Dendritic cell treated with granulocyte-macrophage colony-stimulating factor and Interleukin-4, amounts not matched to agents 40 ng/mL and 50 ng/mL, for 4 days (primary cell): ENCODE results near the gene LRRC8D.

Experiments used
- H3K27ac Mint-ChIP-seq: one replicate; pipeline ENCODE4 v1.8.0; 2022; ENCODE audit warnings: mild to moderate bottlenecking, mixed read lengths
- H3K27me3 Mint-ChIP-seq: one replicate; pipeline ENCODE4 v1.8.0; 2022; ENCODE audit warnings: mild to moderate bottlenecking, mixed read lengths
- H3K36me3 Mint-ChIP-seq: one replicate; pipeline ENCODE4 v1.8.0; 2022; ENCODE audit warnings: low read depth, mixed read lengths
- H3K4me1 Mint-ChIP-seq: one replicate; pipeline ENCODE4 v1.8.0; 2022; ENCODE audit warnings: low read depth, mixed read lengths
- H3K4me3 Mint-ChIP-seq: one replicate; pipeline ENCODE4 v1.8.0; 2022; ENCODE audit warnings: mild to moderate bottlenecking, moderate library complexity, mixed read lengths
- H3K9me3 Mint-ChIP-seq: one replicate; pipeline ENCODE4 v1.8.0; 2022; ENCODE audit warnings: mixed read lengths
- intact Hi-C: fragments of 100-400 bp; cut with micrococcal nuclease; formaldehyde crosslinking; loops from one replicate; pipeline ENCODE4 v1.15.0; 2022

The LRRC8D gene

GRCh38 chr1:89878256-89878655 is 57.4 kb downstream of the LRRC8D start:
- no peak overlapping the region for H3K4me3 Mint-ChIP-seq
- intact Hi-C loops = no loop called here
- peaks cover 14% of the 10 kb centered on the region for H3K4me1 Mint-ChIP-seq
- H3K36me3 Mint-ChIP-seq = peaks cover 39% of the 10 kb centered on the region
- H3K9me3 Mint-ChIP-seq = peaks cover 16% of the 10 kb centered on the region
- no peaks in the 10 kb centered on the region for H3K27me3 Mint-ChIP-seq
- no peak overlapping the region for H3K27ac Mint-ChIP-seq

- H3K27me3 Mint-ChIP-seq = no peaks in the 10 kb centered on the region
- H3K27ac Mint-ChIP-seq = no peak overlapping the region
- H3K4me3 Mint-ChIP-seq = no peak overlapping the region
- peaks cover 22% of the 10 kb centered on the region for H3K4me1 Mint-ChIP-seq
- peaks cover 41% of the 10 kb centered on the region for H3K36me3 Mint-ChIP-seq
- peaks cover 16% of the 10 kb centered on the region for H3K9me3 Mint-ChIP-seq
- intact Hi-C loops = no loop called here
Measured at GRCh38 chr1:89880679-89881078, 59.8 kb downstream of the LRRC8D start.

- H3K27ac Mint-ChIP-seq = no peak overlapping the region
- intact Hi-C loops = no loop called here
- H3K9me3 Mint-ChIP-seq = peaks cover 16% of the 10 kb centered on the region
- no peaks in the 10 kb centered on the region for H3K27me3 Mint-ChIP-seq
- H3K36me3 Mint-ChIP-seq = peaks cover 34% of the 10 kb centered on the region
- peaks cover 27% of the 10 kb centered on the region for H3K4me1 Mint-ChIP-seq
- H3K4me3 Mint-ChIP-seq = no peak overlapping the region
Measured at GRCh38 chr1:89881415-89882058, 60.7 kb downstream of the LRRC8D start.

GRCh38 chr1:89882348-89883029 is 61.7 kb downstream of the LRRC8D start:
- Mint-ChIP-seq H3K27ac (no peak overlapping the region), H3K9me3 (peaks cover 16% of the 10 kb centered on the region), H3K4me3 (no peak overlapping the region), H3K36me3 (peaks cover 33% of the 10 kb centered on the region), H3K4me1 (peaks cover 27% of the 10 kb centered on the region), H3K27me3 (no peaks in the 10 kb centered on the region)
- intact Hi-C loops = no loop called here

GRCh38 chr1:89883030-89883379 is 62.2 kb downstream of the LRRC8D start:
- Mint-ChIP-seq H3K9me3 (peaks cover 16% of the 10 kb centered on the region), H3K27ac (no peak overlapping the region), H3K27me3 (no peaks in the 10 kb centered on the region), H3K36me3 (peaks cover 33% of the 10 kb centered on the region), H3K4me3 (no peak overlapping the region), H3K4me1 (peaks cover 26% of the 10 kb centered on the region)
- intact Hi-C loops = no loop called here

- H3K27me3 Mint-ChIP-seq = no peaks in the 10 kb centered on the region
- H3K36me3 Mint-ChIP-seq = peaks cover 28% of the 10 kb centered on the region
- peaks cover 16% of the 10 kb centered on the region for H3K9me3 Mint-ChIP-seq
- no peak overlapping the region for H3K27ac Mint-ChIP-seq
- peaks cover 32% of the 10 kb centered on the region for H3K4me1 Mint-ChIP-seq
- intact Hi-C loops = no loop called here
- H3K4me3 Mint-ChIP-seq = no peak overlapping the region
Measured at GRCh38 chr1:89884718-89885596, 64.1 kb downstream of the LRRC8D start.

- Mint-ChIP-seq H3K4me1 (peaks cover 51% of the 10 kb centered on the region), H3K36me3 (peaks cover 29% of the 10 kb centered on the region)
- intact Hi-C loops = no loop called here
Measured at GRCh38 chr1:89887270-89887669, 66.4 kb downstream of the LRRC8D start.

GRCh38 chr1:89887713-89888112 is 66.9 kb downstream of the LRRC8D start:
- peaks cover 48% of the 10 kb centered on the region for H3K4me1 Mint-ChIP-seq
- intact Hi-C loops = no loop called here
- no peak overlapping the region for H3K4me3 Mint-ChIP-seq
- H3K36me3 Mint-ChIP-seq = peaks cover 27% of the 10 kb centered on the region
- H3K27me3 Mint-ChIP-seq = no peaks in the 10 kb centered on the region
- no peak overlapping the region for H3K27ac Mint-ChIP-seq
- no peaks in the 10 kb centered on the region for H3K9me3 Mint-ChIP-seq

More at GRCh38 chr1:89887270-89887669, 66.4 kb downstream of the LRRC8D start:
- Mint-ChIP-seq H3K27me3 (no peaks in the 10 kb centered on the region), H3K9me3 (no peaks in the 10 kb centered on the region), H3K27ac (no peak overlapping the region), H3K4me3 (no peak overlapping the region)

GRCh38 chr1:89888480-89889322 is 67.9 kb downstream of the LRRC8D start:
- no peak overlapping the region for H3K27ac Mint-ChIP-seq
- intact Hi-C loops = no loop called here
- peaks cover 25% of the 10 kb centered on the region for H3K36me3 Mint-ChIP-seq
- no peaks in the 10 kb centered on the region for H3K9me3 Mint-ChIP-seq
- no peaks in the 10 kb centered on the region for H3K27me3 Mint-ChIP-seq
- H3K4me1 Mint-ChIP-seq = peaks cover 48% of the 10 kb centered on the region
- no peak overlapping the region for H3K4me3 Mint-ChIP-seq

- Mint-ChIP-seq H3K27me3 (no peaks in the 10 kb centered on the region), H3K27ac (no peak overlapping the region), H3K4me1 (peaks cover 48% of the 10 kb centered on the region), H3K4me3 (no peak overlapping the region), H3K36me3 (peaks cover 25% of the 10 kb centered on the region), H3K9me3 (no peaks in the 10 kb centered on the region)
- intact Hi-C loops = no loop called here
Measured at GRCh38 chr1:89889323-89889615, 68.4 kb downstream of the LRRC8D start.

GRCh38 chr1:89890085-89890752 is 69.4 kb downstream of the LRRC8D start:
- Mint-ChIP-seq H3K4me3 (no peak overlapping the region), H3K36me3 (peaks cover 25% of the 10 kb centered on the region), H3K4me1 (peaks cover 41% of the 10 kb centered on the region), H3K27me3 (no peaks in the 10 kb centered on the region), H3K27ac (peak overlapping the region; percentile 72), H3K9me3 (no peaks in the 10 kb centered on the region)
- intact Hi-C loops = no loop called here

GRCh38 chr1:89892816-89893215 is 72.0 kb downstream of the LRRC8D start:
- Mint-ChIP-seq H3K27me3 (no peaks in the 10 kb centered on the region), H3K4me1 (peaks cover 47% of the 10 kb centered on the region), H3K27ac (no peak overlapping the region), H3K9me3 (no peaks in the 10 kb centered on the region), H3K4me3 (no peak overlapping the region), H3K36me3 (peaks cover 36% of the 10 kb centered on the region)
- intact Hi-C loops = no loop called here
